Activated T-helper 9 cell treated with anti-CD3 and anti-CD28 coated beads, Interleukin-2, amount 50 U/mL, for 16 hours (primary cell): ENCODE data around the gene WDR49.

Experiments used
- DNase-seq: peaks from one replicate; pipeline ENCODE4 v3.0.0-alpha.2; 2020; ENCODE audit warnings: low read depth

Gene WDR49

GRCh38 chr3:167487556-167487955 is 166.2 kb downstream of the WDR49 start:
- no peak for DNase-seq

GRCh38 chr3:167484551-167484950 is 169.2 kb downstream of the WDR49 start:
- no peak for DNase-seq

GRCh38 chr3:167483708-167484475 is 169.8 kb downstream of the WDR49 start:
- no peak for DNase-seq

- no peak for DNase-seq
These were observed 172.6 kb downstream of the WDR49 start for GRCh38 chr3:167481164-167481563.

- DNase-seq, result no peak
These were observed 173.0 kb downstream of the WDR49 start for GRCh38 chr3:167480748-167481147.

GRCh38 chr3:167473863-167474262 is 179.9 kb downstream of the WDR49 start, which contains the start of gene SERPINI2:
Gene SERPINI2 (minus strand): TSS chr3:167474042. CDS start chr3:167471834, 2,208 bp downstream.
- DNase-seq, result no peak

- no peak for DNase-seq
These were observed 184.4 kb downstream of the WDR49 start for GRCh38 chr3:167469381-167469780.

- no peak for DNase-seq
These were observed 185.7 kb downstream of the WDR49 start for GRCh38 chr3:167467848-167468611.

- no peak for DNase-seq
These were observed 186.8 kb downstream of the WDR49 start for GRCh38 chr3:167466966-167467365.

GRCh38 chr3:167456157-167456799 is 197.5 kb downstream of the WDR49 start:
- DNase-seq, result no peak

GRCh38 chr3:167453815-167454214 is 199.9 kb downstream of the WDR49 start:
- no peak for DNase-seq

GRCh38 chr3:167451282-167451681 is 202.5 kb downstream of the WDR49 start:
- no peak for DNase-seq

GRCh38 chr3:167450675-167451074 is 203.1 kb downstream of the WDR49 start:
- no peak for DNase-seq

- no peak for DNase-seq
These were observed 203.5 kb downstream of the WDR49 start for GRCh38 chr3:167450195-167450594.

GRCh38 chr3:167445491-167445890 is 208.3 kb downstream of the WDR49 start:
- no peak for DNase-seq

GRCh38 chr3:167441256-167441655 is 212.5 kb downstream of the WDR49 start:
- no peak for DNase-seq

GRCh38 chr3:167437428-167438139 is 216.2 kb downstream of the WDR49 start:
- DNase-seq, result no peak
